BJ (cell line): ENCODE results near the gene MRPL46. TPM values are rescaled to one million over a fixed set of nuclear protein-coding genes. Genes with fewer than 3 reads are reported as not detected.
"Not testable (repeated sequence)": the region's sequence is repeated elsewhere in the genome, so short reads cannot be mapped to it uniquely, and the experiment has no call there.

ENCODE experiments used
- CTCF ChIA-PET: fragments of 350-600 bp; formaldehyde crosslinking; extraction: SDS; loops from one replicate; lab custom pipeline; 2021; ENCODE audit warnings: antibody characterized with exemption, inconsistent platforms; lab: Yijun Ruan, JAX
- POLR2A ChIA-PET: fragments of 300-600 bp; sonication (Branson Sonifier 250); formaldehyde crosslinking; extraction: SDS; loops from one replicate; lab custom pipeline; 2021; ENCODE audit warnings: antibody characterized with exemption; lab: Charles Lee
- DNase-seq: peaks from one replicate; pipeline ENCODE4 v3.0.0-alpha.2; 2011; ENCODE audit warnings: low read depth
- H3K27me3 ChIP-seq: 2 replicates; pipeline ENCODE4 v1.6.0; 2011; ENCODE audit warnings: low read length; ENCODE audit not compliant: control insufficient read depth, insufficient read depth
- H3K36me3 ChIP-seq: 2 replicates; pipeline ENCODE4 v1.5.1; 2011; ENCODE audit warnings: low read length; ENCODE audit not compliant: control insufficient read depth, insufficient read depth
- H3K4me3 ChIP-seq: 2 replicates; pipeline ENCODE4 v1.5.1; 2011; ENCODE audit warnings: low read depth, mild to moderate bottlenecking, control low read depth, low read length
- CTCF ChIP-seq: IDR thresholded peaks from 2 replicates; pipeline ENCODE4 v1.5.1; 2011; ENCODE audit warnings: low read depth, mild to moderate bottlenecking, control low read depth, inconsistent platforms, low read length, moderate library complexity; ENCODE audit not compliant: insufficient read depth
- polyA plus RNA-seq: library from polyadenylated mRNA; depleted of rRNA; stranded (reverse); fragments of >200 nt; gene quantifications from 2 replicates; pipeline ENCODE4 v1.2.3, GENCODE V29; 2011

MRPL46 gene
- polyA plus RNA-seq, 1 experiment: 18.4 TPM

- no peaks in the 10 kb centered on the region for H3K36me3 ChIP-seq
- ChIA-PET CTCF (interaction anchor here (0.7 to 8.9 kb wide), 6 partner anchors 8 to 1530 kb away, joined by 3 to 110 read pairs (median 4); no protein-coding TSS in a partner anchor), POLR2A (no interaction called here)
- H3K4me3 ChIP-seq: no peak overlapping the region
- no peak for TF ChIP-seq CTCF
- no peaks in the 10 kb centered on the region for H3K27me3 ChIP-seq
- no peak for DNase-seq
These were observed 19.4 kb downstream of the MRPL46 start for GRCh38 chr15:88447741-88448140.

- Histone ChIP-seq H3K27me3 (no peaks in the 10 kb centered on the region), H3K4me3 (no peak overlapping the region), H3K36me3 (no peaks in the 10 kb centered on the region)
- no peak for DNase-seq
- POLR2A ChIA-PET: no interaction called here
- TF ChIP-seq CTCF: no peak
- CTCF ChIA-PET: interaction anchor here (0.7 to 8.9 kb wide), 5 partner anchors 24 to 1529 kb away, joined by 3 to 110 read pairs (median 4); no protein-coding TSS in a partner anchor
These were observed 20.0 kb downstream of the MRPL46 start for GRCh38 chr15:88447206-88447605.

- POLR2A ChIA-PET: no interaction called here
- Histone ChIP-seq H3K27me3 (no peaks in the 10 kb centered on the region), H3K36me3 (no peaks in the 10 kb centered on the region), H3K4me3 (no peak overlapping the region)
- CTCF ChIA-PET: interaction anchor here (0.6 to 1.7 kb wide), 3 partner anchors 9 to 167 kb away, joined by 3 to 4 read pairs (median 3); no protein-coding TSS in a partner anchor
- TF ChIP-seq CTCF: no peak
- no peak for DNase-seq
These were observed 26.0 kb downstream of the MRPL46 start for GRCh38 chr15:88441076-88441730.

GRCh38 chr15:88440021-88440420, 27.2 kb downstream of the MRPL46 start:
- DNase-seq: no peak
- ChIA-PET CTCF (interaction anchor here (0.6 to 1.7 kb wide), 3 partner anchors 10 to 166 kb away, joined by 3 to 5 read pairs (median 4); no protein-coding TSS in a partner anchor), POLR2A (no interaction called here)
- Histone ChIP-seq H3K4me3 (no peak overlapping the region), H3K27me3 (no peaks in the 10 kb centered on the region), H3K36me3 (no peaks in the 10 kb centered on the region)
- TF ChIP-seq CTCF: no peak

GRCh38 chr15:88438181-88438580, 29.0 kb downstream of the MRPL46 start:
- DNase-seq: no peak
- ChIA-PET CTCF (interaction anchor here (1.3 to 2.1 kb wide), 2 partner anchors 12 to 164 kb away, joined by 3 to 14 read pairs; no protein-coding TSS in a partner anchor), POLR2A (no interaction called here)
- TF ChIP-seq CTCF: no peak
- Histone ChIP-seq H3K27me3 (no peaks in the 10 kb centered on the region), H3K4me3 (no peak overlapping the region), H3K36me3 (no peaks in the 10 kb centered on the region)

GRCh38 chr15:88434106-88434505, 33.1 kb downstream of the MRPL46 start:
- DNase-seq, POLR2A ChIA-PET, H3K36me3 ChIP-seq, H3K4me3 ChIP-seq, H3K27me3 ChIP-seq: not testable (repeated sequence)
- CTCF ChIA-PET: interaction anchor here (1.6 kb wide), 1 partner anchor 16 kb away, joined by 3 read pairs; no protein-coding TSS in a partner anchor
